GM18951 (cell line): Measurements from ENCODE around the gene ILRUN.
"Not testable (repeated sequence)": the region's sequence is repeated elsewhere in the genome, so short reads cannot be mapped to it uniquely, and the experiment has no call there.

Experiments
- POLR2A ChIP-seq: IDR thresholded peaks from 4 replicates; pipeline ENCODE4 v1.6.1; 2011; ENCODE audit warnings: mild to moderate bottlenecking; ENCODE audit not compliant: insufficient read length, insufficient read depth; ENCODE audit errors: extremely low read depth
- in situ Hi-C: fragments of 300-500 bp; cut with MboI; formaldehyde crosslinking; loops from one replicate; pipeline ENCODE4 v1.12.0; 2022; ENCODE audit warnings: low sequenced_read_pairs, mixed read lengths, inconsistent platforms; ENCODE audit not compliant: unreplicated experiment

The ILRUN gene

GRCh38 chr6:34718976-34719375 is 22.4 kb upstream of the ILRUN start:
- no peak for TF ChIP-seq POLR2A
- in situ Hi-C loops, result no loop called here

- in situ Hi-C loops, result no loop called here
- no peak for TF ChIP-seq POLR2A
Measured at GRCh38 chr6:34717466-34717865, 20.9 kb upstream of the ILRUN start.

- TF ChIP-seq POLR2A, result no peak
- in situ Hi-C loops, result no loop called here
Measured at GRCh38 chr6:34714663-34715062, 18.1 kb upstream of the ILRUN start.

- in situ Hi-C loops, result not testable (repeated sequence)
Measured at GRCh38 chr6:34712881-34713280, 16.3 kb upstream of the ILRUN start.

DNA sequence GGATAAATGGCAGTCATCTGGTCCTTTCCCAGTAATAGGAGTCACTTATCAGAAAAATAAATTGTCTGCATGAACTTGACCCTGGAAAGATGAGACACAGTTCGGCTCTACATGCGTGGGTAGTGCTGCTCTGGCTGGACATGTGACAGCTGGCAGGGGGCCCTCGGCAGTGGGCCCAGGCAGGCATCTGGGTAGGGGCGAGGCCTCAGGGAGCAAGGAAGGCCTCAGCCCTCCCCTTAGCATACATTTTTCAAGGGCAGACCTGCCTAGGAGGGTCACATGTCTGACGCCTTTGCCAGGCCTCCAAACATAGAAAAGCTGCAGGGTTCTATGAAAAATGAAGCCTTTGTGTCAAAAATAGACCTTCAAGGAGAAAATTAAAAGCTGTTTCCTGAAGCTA is 12.8 kb upstream of the ILRUN start:
- TF ChIP-seq POLR2A, result no peak
- in situ Hi-C loops, result no loop called here

DNA sequence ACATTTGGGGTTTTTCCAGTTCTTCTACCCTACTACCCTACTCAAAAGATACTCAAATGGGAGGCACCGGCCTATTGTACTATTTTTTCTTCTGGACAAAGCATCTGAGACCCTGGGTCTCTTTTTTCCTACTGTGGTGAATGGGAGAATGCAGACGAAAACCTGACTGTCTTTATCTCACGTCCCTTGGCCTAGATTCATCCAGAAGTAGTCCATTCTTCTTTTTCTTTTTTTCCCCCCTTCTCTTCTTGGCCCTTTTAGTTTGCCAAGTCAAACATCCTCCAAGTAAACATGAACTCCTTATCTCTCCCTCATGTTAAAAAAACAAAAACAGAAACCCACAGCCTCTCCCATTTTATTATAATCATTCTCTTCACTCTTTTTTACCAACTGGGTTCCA is 8.7 kb upstream of the ILRUN start:
- TF ChIP-seq POLR2A, result no peak
- in situ Hi-C loops, result no loop called here

DNA sequence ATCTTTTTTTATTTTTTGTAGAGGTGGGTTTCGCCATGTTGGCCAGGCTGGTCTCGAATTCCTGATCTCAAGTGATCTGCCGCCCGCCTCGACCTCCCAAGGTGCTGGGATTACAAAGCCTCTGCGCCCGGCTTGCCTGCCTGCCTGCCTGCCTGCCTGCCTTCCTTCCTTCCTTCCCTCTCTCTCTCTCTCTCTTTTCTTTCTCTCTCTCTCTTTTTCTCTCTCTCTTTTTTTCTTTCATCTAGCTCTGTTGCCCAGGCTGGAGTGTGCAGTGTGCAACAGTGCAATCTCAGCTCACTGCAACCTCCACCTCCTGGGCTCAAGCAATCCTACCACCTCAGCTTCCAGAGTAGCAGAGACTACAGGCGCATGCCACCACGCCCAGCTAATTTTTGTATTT is 4.6 kb upstream of the ILRUN start:
- TF ChIP-seq POLR2A, result no peak
- in situ Hi-C loops, result no loop called here

DNA sequence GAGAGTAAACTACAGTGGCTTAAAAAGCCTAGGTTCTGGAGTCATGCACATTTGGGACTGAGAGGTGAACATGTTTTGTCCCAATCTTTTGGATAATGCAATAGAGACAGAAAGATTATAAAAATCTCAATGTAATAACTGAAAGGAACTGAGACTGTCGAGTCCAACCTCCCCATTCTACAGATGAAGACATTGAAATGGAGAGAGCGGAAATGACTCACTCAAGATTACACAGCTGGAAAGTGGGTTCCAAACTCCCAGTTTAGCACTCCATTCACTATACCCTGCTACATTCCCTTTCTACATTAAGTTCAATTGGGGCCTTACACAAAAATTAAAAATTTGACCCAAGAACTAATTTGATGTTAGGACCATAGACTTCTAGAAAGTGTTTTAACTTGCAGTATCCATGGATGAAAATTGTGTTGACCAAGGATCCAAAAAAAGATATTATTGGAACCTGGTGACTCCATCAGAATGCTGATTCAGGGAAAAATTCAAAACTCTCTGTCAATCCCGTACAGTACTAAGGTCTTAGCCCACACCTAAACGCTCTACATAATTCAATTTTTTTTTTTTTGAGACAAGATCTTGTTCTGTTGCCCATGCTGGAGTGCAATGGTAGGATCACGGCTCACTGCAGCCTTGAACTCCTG is 1.5 kb upstream of the ILRUN start:
- in situ Hi-C loops, result no loop called here
- no peak for TF ChIP-seq POLR2A

DNA sequence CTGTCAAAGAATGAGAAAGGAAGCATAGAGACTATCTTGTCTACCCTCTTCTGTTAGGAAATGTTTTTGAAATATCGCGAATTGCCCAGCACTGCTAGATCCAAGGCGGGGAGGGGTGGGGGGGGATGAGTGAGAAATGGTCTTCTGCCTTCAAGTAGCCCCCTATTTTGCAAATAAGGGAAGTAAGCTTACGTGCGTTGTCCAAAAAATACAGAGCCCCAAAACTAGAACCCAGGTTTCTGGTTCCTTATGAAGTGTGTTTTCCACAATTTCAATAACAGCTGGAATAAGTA is 923 bp upstream of the ILRUN start:
- in situ Hi-C loops, result no loop called here
- TF ChIP-seq POLR2A, result no peak

DNA sequence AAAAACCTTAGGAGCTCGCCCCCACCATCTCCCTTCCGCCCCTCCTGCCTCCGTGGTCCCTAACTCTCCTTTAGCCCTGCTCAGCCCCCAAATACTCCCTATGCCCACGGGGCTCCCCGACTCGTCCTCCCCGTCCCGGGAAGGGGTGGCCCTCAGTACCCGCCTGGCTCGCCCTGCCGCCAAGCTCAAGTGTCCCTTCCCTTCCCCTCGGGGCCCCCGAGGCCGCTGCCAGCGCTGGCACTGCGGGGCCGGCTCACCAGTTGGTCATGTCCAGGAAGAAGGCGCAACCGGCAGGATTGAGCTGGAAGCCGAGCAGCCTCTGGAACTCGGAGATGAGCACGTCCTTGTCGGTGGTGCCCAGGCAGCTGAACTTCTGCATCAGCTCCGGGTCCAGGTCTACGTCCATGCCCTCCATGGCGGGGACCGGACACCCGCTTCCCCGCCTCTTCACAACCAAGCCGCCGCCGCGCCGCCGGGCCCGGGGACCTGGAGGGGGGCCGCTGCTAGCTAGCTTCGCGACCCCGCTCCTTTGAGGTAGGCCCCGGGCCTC is 303 bp downstream of the ILRUN start:
- TF ChIP-seq POLR2A, result no peak

DNA sequence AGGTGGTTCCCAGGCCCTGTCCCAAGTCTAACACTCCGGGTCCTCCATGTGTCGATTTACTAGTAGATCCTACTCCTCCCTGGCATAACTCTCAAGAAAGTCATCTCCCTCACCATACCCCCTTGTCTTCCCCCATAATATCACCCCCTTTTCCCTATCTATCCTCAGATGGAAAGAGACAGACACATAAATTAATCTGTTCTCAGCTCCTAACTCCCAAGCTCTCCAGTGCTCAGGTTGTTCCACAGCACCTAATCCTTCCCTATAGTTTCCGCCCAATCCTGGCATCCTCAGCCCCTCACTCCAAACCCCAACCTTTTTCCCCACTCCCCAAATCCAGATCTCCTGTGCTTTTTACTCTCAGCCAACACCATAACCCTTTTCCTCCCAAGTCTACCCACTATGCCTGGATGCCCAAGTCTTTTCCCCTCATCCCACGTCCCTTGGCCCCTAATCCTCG is 808 bp downstream of the ILRUN start:
- no peak for TF ChIP-seq POLR2A
- in situ Hi-C loops, result no loop called here

More for the DNA sequence above, 303 bp downstream of the ILRUN start:
- in situ Hi-C loops, result no loop called here

DNA sequence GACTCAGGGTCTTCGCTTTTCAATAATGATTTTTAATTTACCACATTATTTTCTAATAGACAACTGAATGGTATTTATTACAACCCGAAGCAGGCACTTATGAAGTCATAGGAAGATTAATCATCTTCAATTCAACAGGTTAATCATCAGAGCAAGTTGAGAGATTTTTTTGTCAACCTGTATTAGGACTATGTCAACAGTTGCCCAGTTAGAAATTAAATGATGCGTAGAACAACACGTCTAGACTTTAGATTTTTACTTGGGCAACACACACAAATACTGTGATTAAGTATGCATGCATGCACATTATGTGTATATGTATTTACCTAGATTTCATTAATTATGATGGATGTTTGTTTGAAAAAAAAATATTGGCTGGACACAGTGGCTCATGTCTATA is 4.3 kb downstream of the ILRUN start:
- in situ Hi-C loops, result no loop called here
- TF ChIP-seq POLR2A, result no peak

DNA sequence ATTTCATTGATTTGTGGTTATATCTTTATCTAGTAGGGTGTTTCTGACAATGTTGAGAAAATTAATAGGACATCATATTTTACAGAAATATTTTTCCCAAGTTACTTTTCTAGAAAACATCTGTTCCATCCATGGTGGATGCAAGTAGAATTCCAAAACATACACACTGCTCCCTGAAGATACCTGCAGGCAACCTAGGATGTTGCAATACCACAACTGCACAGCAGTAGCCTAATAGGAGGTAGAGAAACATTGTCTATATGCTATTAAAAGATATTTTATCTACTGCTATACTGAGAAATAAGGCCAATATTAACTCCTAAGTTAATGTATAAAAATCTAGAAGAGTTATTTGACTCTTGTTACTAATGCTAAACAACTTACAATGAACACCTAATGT is 6.8 kb downstream of the ILRUN start:
- TF ChIP-seq POLR2A, result no peak
- in situ Hi-C loops, result no loop called here

DNA sequence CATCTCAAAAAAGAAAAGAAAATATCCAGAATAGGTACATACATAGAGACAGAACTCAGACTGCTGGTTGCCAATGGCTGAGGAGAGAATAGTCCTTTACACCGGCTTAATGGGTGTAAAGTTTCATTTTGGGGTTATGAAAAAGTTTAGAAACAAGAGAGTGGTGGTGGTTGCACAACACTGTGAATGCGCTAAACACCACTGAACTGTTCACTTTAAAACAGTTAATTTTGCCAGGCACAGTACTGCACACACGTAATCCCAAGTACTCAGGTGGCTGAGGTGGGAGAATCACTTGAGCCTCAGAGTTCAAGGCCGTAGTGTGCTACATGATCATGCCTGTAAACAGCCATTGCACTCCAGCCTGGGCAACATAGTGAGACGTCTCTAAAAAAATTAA is 7.6 kb downstream of the ILRUN start:
- in situ Hi-C loops, result no loop called here
- no peak for TF ChIP-seq POLR2A

DNA sequence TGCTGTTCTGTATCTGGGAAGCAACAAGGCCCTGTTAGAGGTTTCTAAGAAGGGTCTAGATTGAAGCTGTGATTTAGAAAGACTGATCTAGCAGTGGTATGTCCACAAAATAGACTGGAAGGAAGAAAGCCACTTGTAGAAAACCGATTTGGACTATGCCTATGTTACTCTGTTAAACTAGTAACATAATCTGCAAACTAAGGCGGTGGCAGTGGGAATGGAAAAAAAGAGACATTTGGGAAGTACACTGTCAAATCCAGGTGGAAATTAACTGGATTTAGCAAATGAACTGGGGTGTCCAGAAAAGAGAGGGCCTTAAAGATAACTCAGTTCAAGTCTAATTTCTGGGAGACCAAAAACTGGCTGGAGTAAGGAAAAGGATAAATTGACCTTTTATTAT is 11.6 kb downstream of the ILRUN start:
- TF ChIP-seq POLR2A, result no peak
- in situ Hi-C loops, result no loop called here

- in situ Hi-C loops, result no loop called here
- no peak for TF ChIP-seq POLR2A
Measured at GRCh38 chr6:34684364-34684763, 12.2 kb downstream of the ILRUN start.
